Measurements from ENCODE around the gene MED13L.

The MED13L gene

GRCh38 chr12:116157845-116158267 lies 119.6 kb downstream of the MED13L start:
- Mint-ChIP-seq H3K27ac (no peak overlapping the region), H3K27me3 (no peaks in the 10 kb centered on the region), H3K4me3 (no peak overlapping the region), H3K4me1 (ENCODE audit: low read depth) (peaks cover 25% of the 10 kb centered on the region), H3K36me3 (ENCODE audit: low read depth) (no peaks in the 10 kb centered on the region), H3K9me3 (no peaks in the 10 kb centered on the region)
- intact Hi-C loops (cut with micrococcal nuclease): no loop called here

- Mint-ChIP-seq H3K27me3 (no peaks in the 10 kb centered on the region), H3K27ac (no peak overlapping the region), H3K36me3 (ENCODE audit: low read depth) (no peaks in the 10 kb centered on the region), H3K4me1 (ENCODE audit: low read depth) (peaks cover 29% of the 10 kb centered on the region), H3K9me3 (no peaks in the 10 kb centered on the region), H3K4me3 (no peak overlapping the region)
- intact Hi-C loops (cut with micrococcal nuclease): no loop called here
These were observed 120.9 kb downstream of the MED13L start for GRCh38 chr12:116156614-116157013.

GRCh38 chr12:116155383-116155782 lies 122.1 kb downstream of the MED13L start:
- H3K27me3 Mint-ChIP-seq: no peaks in the 10 kb centered on the region
- H3K36me3 Mint-ChIP-seq (ENCODE audit: low read depth): no peaks in the 10 kb centered on the region
- H3K9me3 Mint-ChIP-seq: no peaks in the 10 kb centered on the region
- H3K4me1 Mint-ChIP-seq (ENCODE audit: low read depth): peaks cover 37% of the 10 kb centered on the region
- intact Hi-C loops (cut with micrococcal nuclease): no loop called here
- no peak overlapping the region for H3K27ac Mint-ChIP-seq
- no peak overlapping the region for H3K4me3 Mint-ChIP-seq

GRCh38 chr12:116153983-116154382 lies 123.5 kb downstream of the MED13L start:
- intact Hi-C loops (cut with micrococcal nuclease): no loop called here
- H3K27ac Mint-ChIP-seq: no peak overlapping the region
- peaks cover 46% of the 10 kb centered on the region for H3K4me1 Mint-ChIP-seq (ENCODE audit: low read depth)
- H3K36me3 Mint-ChIP-seq (ENCODE audit: low read depth): no peaks in the 10 kb centered on the region
- H3K4me3 Mint-ChIP-seq: no peak overlapping the region
- no peaks in the 10 kb centered on the region for H3K9me3 Mint-ChIP-seq
- no peaks in the 10 kb centered on the region for H3K27me3 Mint-ChIP-seq

- H3K4me1 Mint-ChIP-seq (ENCODE audit: low read depth): peaks cover 50% of the 10 kb centered on the region
- no peak overlapping the region for H3K27ac Mint-ChIP-seq
These were observed 124.4 kb downstream of the MED13L start for GRCh38 chr12:116153113-116153512.

GRCh38 chr12:116152268-116152667 lies 125.2 kb downstream of the MED13L start:
- intact Hi-C loops (cut with micrococcal nuclease): no loop called here
- Mint-ChIP-seq H3K36me3 (ENCODE audit: low read depth) (no peaks in the 10 kb centered on the region), H3K4me1 (ENCODE audit: low read depth) (peaks cover 41% of the 10 kb centered on the region), H3K4me3 (no peak overlapping the region), H3K9me3 (no peaks in the 10 kb centered on the region), H3K27me3 (no peaks in the 10 kb centered on the region), H3K27ac (no peak overlapping the region)

More at GRCh38 chr12:116153113-116153512, 124.4 kb downstream of the MED13L start:
- H3K4me3 Mint-ChIP-seq: no peak overlapping the region
- H3K9me3 Mint-ChIP-seq: no peaks in the 10 kb centered on the region
- intact Hi-C loops (cut with micrococcal nuclease): no loop called here
- H3K36me3 Mint-ChIP-seq (ENCODE audit: low read depth): no peaks in the 10 kb centered on the region
- H3K27me3 Mint-ChIP-seq: no peaks in the 10 kb centered on the region

GRCh38 chr12:116150452-116150851 lies 127.0 kb downstream of the MED13L start:
- Mint-ChIP-seq H3K4me3 (no peak overlapping the region), H3K9me3 (no peaks in the 10 kb centered on the region), H3K27ac (no peak overlapping the region), H3K36me3 (ENCODE audit: low read depth) (no peaks in the 10 kb centered on the region), H3K27me3 (no peaks in the 10 kb centered on the region), H3K4me1 (ENCODE audit: low read depth) (peaks cover 38% of the 10 kb centered on the region)
- intact Hi-C loops (cut with micrococcal nuclease): no loop called here

GRCh38 chr12:116150001-116150400 lies 127.5 kb downstream of the MED13L start:
- Mint-ChIP-seq H3K4me1 (ENCODE audit: low read depth) (peaks cover 40% of the 10 kb centered on the region), H3K27me3 (no peaks in the 10 kb centered on the region), H3K4me3 (no peak overlapping the region), H3K27ac (no peak overlapping the region), H3K9me3 (no peaks in the 10 kb centered on the region), H3K36me3 (ENCODE audit: low read depth) (no peaks in the 10 kb centered on the region)
- intact Hi-C loops (cut with micrococcal nuclease): no loop called here

- H3K36me3 Mint-ChIP-seq (ENCODE audit: low read depth): no peaks in the 10 kb centered on the region
- peaks cover 48% of the 10 kb centered on the region for H3K4me1 Mint-ChIP-seq (ENCODE audit: low read depth)
- H3K4me3 Mint-ChIP-seq: no peak overlapping the region
- intact Hi-C loops (cut with micrococcal nuclease): no loop called here
- no peak overlapping the region for H3K27ac Mint-ChIP-seq
- no peaks in the 10 kb centered on the region for H3K27me3 Mint-ChIP-seq
- H3K9me3 Mint-ChIP-seq: no peaks in the 10 kb centered on the region
These were observed 128.6 kb downstream of the MED13L start for GRCh38 chr12:116148844-116149243.

- peaks cover 53% of the 10 kb centered on the region for H3K4me1 Mint-ChIP-seq (ENCODE audit: low read depth)
- intact Hi-C loops (cut with micrococcal nuclease): no loop called here
- no peak overlapping the region for H3K27ac Mint-ChIP-seq
- no peak overlapping the region for H3K4me3 Mint-ChIP-seq
- no peaks in the 10 kb centered on the region for H3K36me3 Mint-ChIP-seq (ENCODE audit: low read depth)
- no peaks in the 10 kb centered on the region for H3K27me3 Mint-ChIP-seq
- H3K9me3 Mint-ChIP-seq: no peaks in the 10 kb centered on the region
These were observed 131.1 kb downstream of the MED13L start for GRCh38 chr12:116146386-116146785.

GRCh38 chr12:116145451-116145850 lies 132.0 kb downstream of the MED13L start:
- intact Hi-C loops (cut with micrococcal nuclease): no loop called here
- Mint-ChIP-seq H3K36me3 (ENCODE audit: low read depth) (no peaks in the 10 kb centered on the region), H3K4me1 (ENCODE audit: low read depth) (peaks cover 50% of the 10 kb centered on the region), H3K9me3 (no peaks in the 10 kb centered on the region), H3K4me3 (no peak overlapping the region), H3K27me3 (no peaks in the 10 kb centered on the region), H3K27ac (no peak overlapping the region)

- Mint-ChIP-seq H3K9me3 (no peaks in the 10 kb centered on the region), H3K4me3 (no peak overlapping the region), H3K27ac (peak overlapping the region; percentile 62), H3K4me1 (ENCODE audit: low read depth) (peaks cover 51% of the 10 kb centered on the region), H3K27me3 (no peaks in the 10 kb centered on the region), H3K36me3 (ENCODE audit: low read depth) (no peaks in the 10 kb centered on the region)
- intact Hi-C loops (cut with micrococcal nuclease): no loop called here
These were observed 133.1 kb downstream of the MED13L start for GRCh38 chr12:116144384-116144783.

GRCh38 chr12:116143909-116144308 lies 133.6 kb downstream of the MED13L start:
- no peaks in the 10 kb centered on the region for H3K36me3 Mint-ChIP-seq (ENCODE audit: low read depth)
- H3K27ac Mint-ChIP-seq: peak overlapping the region; percentile 62
- H3K27me3 Mint-ChIP-seq: no peaks in the 10 kb centered on the region
- H3K4me3 Mint-ChIP-seq: no peak overlapping the region
- no peaks in the 10 kb centered on the region for H3K9me3 Mint-ChIP-seq
- intact Hi-C loops (cut with micrococcal nuclease): no loop called here
- peaks cover 50% of the 10 kb centered on the region for H3K4me1 Mint-ChIP-seq (ENCODE audit: low read depth)

- H3K4me1 Mint-ChIP-seq (ENCODE audit: low read depth): peaks cover 53% of the 10 kb centered on the region
- no peaks in the 10 kb centered on the region for H3K36me3 Mint-ChIP-seq (ENCODE audit: low read depth)
- peak overlapping the region; percentile 48 for H3K4me3 Mint-ChIP-seq
- peak overlapping the region; percentile 62 for H3K27ac Mint-ChIP-seq
- no peaks in the 10 kb centered on the region for H3K27me3 Mint-ChIP-seq
- intact Hi-C loops (cut with micrococcal nuclease): no loop called here
- H3K9me3 Mint-ChIP-seq: no peaks in the 10 kb centered on the region
These were observed 134.3 kb downstream of the MED13L start for GRCh38 chr12:116142936-116143898.

GRCh38 chr12:116141833-116142162 lies 135.7 kb downstream of the MED13L start:
- Mint-ChIP-seq H3K27me3 (no peaks in the 10 kb centered on the region), H3K4me1 (ENCODE audit: low read depth) (peaks cover 59% of the 10 kb centered on the region), H3K4me3 (no peak overlapping the region)

More at GRCh38 chr12:116141833-116142162, 135.7 kb downstream of the MED13L start:
- no peak overlapping the region for H3K27ac Mint-ChIP-seq
- H3K36me3 Mint-ChIP-seq (ENCODE audit: low read depth): no peaks in the 10 kb centered on the region
- no peaks in the 10 kb centered on the region for H3K9me3 Mint-ChIP-seq
- intact Hi-C loops (cut with micrococcal nuclease): no loop called here
